ENCODE measurements around the gene PTPRR. TPM values are rescaled to one million over a fixed set of nuclear protein-coding genes. Genes with fewer than 3 reads are reported as not detected.
"Not testable (repeated sequence)": the region's sequence is repeated elsewhere in the genome, so short reads cannot be mapped to it uniquely, and the experiment has no call there.

Gene PTPRR
- total RNA-seq, 4 donors from 2014 or later, result 0.19 TPM; not detected in 3

- no peaks in the 10 kb centered on the region for H3K9me3 ChIP-seq
- 73 to 86% methylated on average over 2 of the region's 2 CpGs for WGBS, 2 donors
- no peaks in the 10 kb centered on the region for H3K36me3 ChIP-seq
- no peak overlapping the region for H3K27ac ChIP-seq
- no peak for DNase-seq
- no peaks in the 10 kb centered on the region for H3K27me3 ChIP-seq
- TF ChIP-seq CTCF (IDR thresholded peaks at IDR 0.05) (no peak), POLR2A (IDR thresholded peaks at IDR 0.05) (no peak)
- intact Hi-C loops (cut with DNase I), result no loop called here
- no peaks in the 10 kb centered on the region for H3K4me1 ChIP-seq
- H3K4me3 ChIP-seq, result no peak overlapping the region
Measured at GRCh38 chr12:70739756-70740155, 180.8 kb downstream of the PTPRR start.

GRCh38 chr12:70736351-70737133 lies 184.0 kb downstream of the PTPRR start:
- intact Hi-C loops (cut with DNase I), result no loop called here
- WGBS, 2 donors, result 67 to 70% methylated on average over 7 to 8 of the region's 8 CpGs
- no peak overlapping the region for H3K27ac ChIP-seq
- H3K4me3 ChIP-seq, result no peak overlapping the region
- no peaks in the 10 kb centered on the region for H3K27me3 ChIP-seq
- no peaks in the 10 kb centered on the region for H3K4me1 ChIP-seq
- no peaks in the 10 kb centered on the region for H3K36me3 ChIP-seq
- DNase-seq, result no peak
- TF ChIP-seq CTCF (IDR thresholded peaks at IDR 0.05) (no peak), POLR2A (IDR thresholded peaks at IDR 0.05) (no peak)
- H3K9me3 ChIP-seq, result no peaks in the 10 kb centered on the region

DNA sequence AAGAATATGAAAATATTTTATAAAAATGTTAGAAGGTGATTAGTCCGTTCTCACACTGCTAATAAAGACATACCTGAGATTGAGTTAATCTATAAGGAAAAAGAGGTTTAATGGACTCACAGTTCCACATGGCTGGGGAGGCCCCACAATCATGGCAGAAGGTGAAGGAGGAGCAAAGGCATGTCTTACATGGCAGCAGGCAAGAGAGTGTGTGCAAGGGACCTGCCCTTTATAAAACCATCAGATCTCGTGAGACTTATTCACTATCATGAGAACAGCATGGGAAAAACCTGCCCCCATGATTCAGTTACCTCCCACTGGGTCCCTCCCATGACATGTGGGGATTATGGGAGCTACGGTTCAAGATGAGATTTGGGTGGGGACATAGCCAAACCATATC lies 185.3 kb downstream of the PTPRR start:
- H3K4me1 ChIP-seq; intact Hi-C loops (cut with DNase I); H3K9me3 ChIP-seq; H3K4me3 ChIP-seq; H3K36me3 ChIP-seq; H3K27ac ChIP-seq; H3K27me3 ChIP-seq; DNase-seq: not testable (repeated sequence)
- 64 to 80% methylated on average over 3 of the region's 3 CpGs for WGBS, 2 donors

- H3K36me3 ChIP-seq, result no peaks in the 10 kb centered on the region
- intact Hi-C loops (cut with DNase I), result no loop called here
- no peak overlapping the region for H3K4me3 ChIP-seq
- H3K27me3 ChIP-seq, result no peaks in the 10 kb centered on the region
- 0 to 1% methylated on average over 4 of the region's 4 CpGs for WGBS, 2 donors
- H3K27ac ChIP-seq, result no peak overlapping the region
- no peak for DNase-seq
- no peaks in the 10 kb centered on the region for H3K4me1 ChIP-seq
- TF ChIP-seq CTCF (IDR thresholded peaks at IDR 0.05) (peak in 5 of 6 experiments; percentile 32 to 56 (median 40)), POLR2A (IDR thresholded peaks at IDR 0.05) (no peak)
- H3K9me3 ChIP-seq, result no peaks in the 10 kb centered on the region
Measured at GRCh38 chr12:70733385-70733784, 187.2 kb downstream of the PTPRR start.

DNA sequence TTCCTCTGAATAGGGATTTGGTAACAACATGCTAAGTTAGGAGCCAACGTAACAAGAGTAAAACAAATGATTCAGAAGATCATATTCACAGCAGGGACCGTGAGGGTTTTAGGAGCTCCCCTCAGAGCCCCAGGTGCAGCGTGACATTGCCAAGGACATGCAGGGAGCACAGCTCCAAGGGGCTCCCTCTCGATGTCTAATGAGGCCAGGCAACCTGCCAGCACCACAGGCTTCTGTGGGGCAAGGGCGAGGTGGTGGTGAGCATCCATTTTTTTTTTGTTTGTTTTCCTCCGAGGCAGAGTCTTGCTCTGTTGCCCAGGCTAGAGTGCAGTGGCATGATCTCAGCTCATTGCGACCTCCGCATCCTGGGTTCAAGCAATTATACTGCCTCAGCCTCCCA lies 188.3 kb downstream of the PTPRR start:
- TF ChIP-seq CTCF (IDR thresholded peaks at IDR 0.05) (no peak), POLR2A (IDR thresholded peaks at IDR 0.05) (no peak)
- H3K4me1 ChIP-seq, result no peaks in the 10 kb centered on the region
- no peaks in the 10 kb centered on the region for H3K27me3 ChIP-seq
- H3K4me3 ChIP-seq, result no peak overlapping the region
- intact Hi-C loops (cut with DNase I), result no loop called here
- no peak overlapping the region for H3K27ac ChIP-seq
- no peaks in the 10 kb centered on the region for H3K9me3 ChIP-seq
- WGBS, 2 donors, result 56 to 86% methylated on average over 3 to 8 of the region's 8 CpGs
- no peaks in the 10 kb centered on the region for H3K36me3 ChIP-seq
- DNase-seq, result no peak

Measured in esophagus squamous epithelium (tissue), 5 donors.